Measurements from ENCODE around the gene FH.

FH gene
- 15.9 to 27.7 (median 24.4) reads per million in 4 donors for total RNA-seq

DNA sequence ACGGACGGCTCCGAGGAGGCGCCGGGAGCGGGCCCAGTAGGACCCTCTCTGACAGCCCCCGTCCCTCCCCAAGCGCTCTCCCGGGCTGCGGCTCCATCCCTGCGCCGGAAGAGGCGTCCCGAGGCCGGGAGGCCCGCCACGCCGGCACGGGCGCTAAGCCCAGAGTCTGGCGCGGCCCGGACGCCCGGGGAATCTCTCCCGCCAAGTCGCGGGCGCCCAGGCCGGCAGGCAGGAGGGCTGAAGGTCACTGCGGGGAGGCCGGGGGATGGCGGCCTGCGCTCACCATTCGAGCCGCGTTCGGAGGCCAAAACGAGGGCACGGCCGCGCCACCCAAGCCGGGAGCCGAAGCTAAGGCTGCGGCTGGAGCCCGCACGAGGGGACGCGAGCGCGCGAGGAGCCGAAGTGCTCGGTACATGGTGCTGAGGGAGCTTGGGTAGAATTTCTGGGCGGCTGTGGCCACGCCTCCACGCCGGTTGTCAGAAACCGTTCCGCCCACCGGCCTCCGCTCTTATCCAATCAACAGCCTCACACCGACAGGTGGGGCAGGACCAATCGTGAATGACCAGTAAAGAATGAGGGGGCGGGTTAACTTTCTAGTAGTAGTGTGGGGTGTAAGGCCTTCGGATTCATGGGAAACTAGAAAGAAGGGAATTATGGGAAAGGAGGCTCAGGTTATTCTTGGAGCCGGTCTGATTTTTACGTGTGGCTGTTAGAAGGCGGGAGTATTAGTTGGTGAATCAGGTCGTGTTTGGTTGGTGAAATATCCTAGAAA lies at the start of gene FH:
TSS of gene FH (minus strand) at position 448 of the 772 bp plus-strand sequence. CDS start at position 415, 33 bp downstream.
- DNase-seq, result peak; percentile 82 to 95 (median 89)

DNA sequence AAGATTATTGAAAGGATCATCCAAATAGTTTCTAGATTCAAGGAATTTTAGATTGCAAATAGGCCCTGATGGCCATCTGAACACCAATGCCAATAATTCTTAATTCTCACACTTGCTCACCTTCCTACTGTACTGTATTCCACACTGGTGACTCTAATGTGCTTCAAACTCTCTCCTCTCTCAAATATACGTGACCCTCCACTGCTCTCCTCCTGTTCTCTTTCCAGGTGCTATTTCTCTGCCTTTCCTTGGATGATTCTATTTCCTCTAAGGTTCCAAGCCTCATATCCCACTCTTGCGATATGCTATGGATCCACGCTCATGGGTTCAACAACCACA lies 41.3 kb upstream of the FH start:
- DNase-seq, result no peak

DNA sequence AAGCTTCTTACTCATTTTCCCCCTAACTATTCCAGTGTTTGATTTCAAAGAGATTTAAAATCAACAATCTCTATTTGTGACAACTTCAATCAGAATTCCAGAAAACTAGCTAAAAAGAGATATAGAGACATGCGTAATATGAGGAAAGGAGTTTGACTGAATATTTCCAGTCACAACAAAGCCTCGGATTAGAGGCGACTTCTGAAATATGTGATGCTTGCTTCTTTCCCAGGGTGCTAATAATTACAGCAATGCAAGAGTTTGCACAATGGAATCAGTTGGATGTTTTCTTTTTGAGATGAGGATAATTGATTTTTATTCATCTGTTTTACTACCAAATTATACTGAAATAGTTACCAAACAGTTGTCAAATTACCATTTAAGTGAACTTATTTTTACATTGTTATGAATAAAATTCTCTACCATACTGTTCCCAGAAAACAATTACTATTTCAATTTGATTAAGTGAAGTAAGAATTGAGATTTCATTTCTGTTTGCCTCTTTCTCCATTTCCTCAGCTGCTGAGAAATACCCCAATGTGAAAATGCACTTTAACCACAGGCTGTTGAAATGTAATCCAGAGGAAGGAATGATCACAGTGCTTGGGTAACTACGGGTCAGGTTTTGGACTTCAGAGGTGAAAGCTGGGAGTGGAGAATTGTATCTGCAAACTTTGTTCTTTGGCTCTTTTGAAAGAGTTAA lies 40.7 kb upstream of the FH start:
- no peak for DNase-seq

DNA sequence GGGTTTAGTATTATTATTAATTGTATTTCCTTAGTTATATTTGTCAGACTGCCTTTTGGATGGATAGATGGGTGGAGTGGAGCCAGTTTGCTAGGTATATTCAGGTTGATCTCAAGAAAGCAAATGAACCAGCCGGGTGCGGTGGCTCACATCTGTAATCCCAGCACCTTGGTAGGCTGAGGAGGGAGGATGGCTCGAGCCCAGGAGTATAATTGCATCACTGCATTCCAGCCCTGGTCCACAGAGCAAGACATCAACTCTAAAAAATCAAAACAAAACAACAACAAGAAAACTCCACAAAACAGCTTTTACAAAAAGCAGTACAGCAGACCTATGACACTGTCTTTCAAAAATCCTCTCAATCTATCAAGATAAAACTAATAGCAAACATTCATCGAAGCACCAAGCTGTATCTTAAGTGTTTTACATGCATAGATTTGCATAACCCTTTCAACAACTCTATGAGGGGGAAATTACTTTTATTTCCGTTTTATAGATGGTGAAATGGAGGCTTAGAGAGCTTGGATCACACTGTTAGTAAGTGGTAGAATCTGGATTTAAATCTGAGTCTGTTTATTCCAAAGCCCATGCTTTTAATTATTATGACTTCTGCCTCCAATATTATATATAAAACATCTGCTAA lies 38.1 kb upstream of the FH start:
- DNase-seq, result no peak

DNA sequence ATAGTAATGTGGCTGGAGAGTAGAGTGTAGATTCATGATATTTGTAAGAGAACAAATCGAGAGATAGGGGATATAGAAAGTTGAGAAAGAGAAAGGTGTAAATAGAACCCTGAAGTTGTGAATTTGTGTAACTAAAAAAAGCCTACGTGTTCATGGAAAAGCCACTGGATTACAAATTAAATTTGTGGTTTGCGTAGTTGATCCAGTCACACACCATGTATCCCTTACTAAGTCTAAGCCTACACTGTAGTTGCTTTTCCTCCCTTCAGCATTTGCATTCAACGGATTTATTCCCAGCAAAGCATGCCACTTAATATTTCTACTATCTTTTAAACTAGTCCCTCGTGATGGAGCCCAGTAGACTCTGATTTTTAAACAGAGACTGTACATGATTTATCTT lies 37.5 kb upstream of the FH start:
- DNase-seq, result no peak

DNA sequence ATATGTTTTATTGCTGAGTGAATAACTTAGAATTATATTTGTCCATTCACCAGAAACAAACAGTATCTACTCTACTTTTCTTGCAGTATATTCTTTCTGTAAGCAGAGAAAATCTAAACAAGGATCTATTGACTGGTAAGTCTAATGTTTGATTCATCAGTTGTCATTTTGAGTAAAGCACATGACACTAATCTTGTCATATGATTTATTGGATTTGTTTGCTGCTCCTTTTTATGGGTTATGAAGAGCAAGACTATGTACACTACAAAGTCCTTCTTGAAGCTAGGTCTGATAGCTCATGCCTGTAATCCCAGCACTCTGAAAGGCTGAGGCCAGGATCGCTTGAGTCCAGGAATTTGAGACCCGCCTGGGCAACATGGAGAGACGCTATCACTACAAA lies 36.0 kb upstream of the FH start:
- DNase-seq, result no peak

DNA sequence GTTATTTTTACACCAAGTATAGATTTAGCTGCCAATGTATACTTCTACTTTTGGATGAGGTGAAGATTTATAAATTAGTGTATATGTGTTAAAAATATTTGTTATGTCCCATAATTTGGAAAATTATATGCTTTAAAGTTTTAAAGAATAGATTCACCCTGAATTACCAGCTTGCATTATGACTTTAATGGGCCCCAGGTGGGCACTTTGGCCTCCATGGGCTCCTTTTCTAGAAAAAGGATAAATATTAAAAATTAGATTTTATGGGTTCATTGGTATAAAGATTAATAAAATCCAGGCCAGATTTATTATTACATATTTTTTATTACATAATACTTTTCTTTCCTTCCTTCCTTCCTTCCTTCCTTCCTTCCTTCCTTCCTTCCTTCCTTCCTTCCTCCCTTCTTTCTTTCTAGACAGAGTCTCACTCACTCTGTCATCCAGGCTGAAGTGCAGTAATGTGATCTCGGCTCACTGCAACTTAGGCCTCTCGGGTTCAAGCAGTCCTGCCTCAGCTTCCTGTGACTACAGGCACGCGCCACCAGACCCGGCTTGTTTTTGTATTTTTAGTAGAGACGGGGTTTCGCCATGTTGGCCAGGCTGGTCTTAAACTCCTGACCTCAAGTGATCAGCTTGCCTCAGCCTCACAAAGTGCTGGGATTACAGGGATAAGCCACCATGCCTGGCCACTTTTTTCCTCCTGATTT lies 34.5 kb upstream of the FH start:
- no peak for DNase-seq

DNA sequence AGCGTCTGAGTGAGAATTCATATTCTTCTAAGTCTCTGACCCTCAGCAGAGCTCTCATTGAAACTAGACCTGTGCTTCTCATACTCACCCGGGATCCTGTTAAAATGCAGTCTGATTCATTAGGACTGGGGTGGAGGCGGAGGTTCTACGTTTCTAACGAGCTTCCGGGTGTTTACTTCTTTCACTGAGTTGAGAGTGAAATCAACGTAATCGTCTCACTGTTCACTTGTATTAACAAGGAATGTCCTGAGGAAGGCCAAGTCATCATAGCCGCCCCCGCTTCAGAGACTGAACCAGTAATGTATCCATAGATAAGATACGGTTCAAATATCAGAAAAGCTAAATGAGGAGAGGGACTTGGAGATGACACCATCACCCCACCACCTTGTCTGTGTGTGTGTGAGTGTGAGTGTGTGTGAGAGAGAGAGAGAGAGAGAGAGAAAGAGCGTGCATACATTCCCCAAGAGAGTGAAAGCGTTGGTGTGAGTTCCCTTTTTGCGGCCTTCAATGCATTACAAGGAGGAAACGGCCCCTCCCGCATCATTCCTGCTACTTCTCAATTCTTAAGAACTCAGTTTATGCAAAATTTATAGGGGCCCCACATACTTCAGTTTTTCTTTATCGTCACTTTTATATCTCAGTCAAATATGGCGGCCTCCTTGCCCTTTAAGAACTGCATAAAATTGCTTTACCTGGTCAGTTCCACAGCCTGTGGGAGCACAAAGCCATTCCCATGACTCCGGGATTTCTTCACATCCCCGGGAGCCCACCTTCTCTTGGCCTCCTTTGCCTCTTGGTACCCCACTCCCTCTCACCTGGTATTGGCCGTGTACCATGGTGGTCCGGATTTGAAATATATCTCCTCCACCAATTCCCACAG lies 32.4 kb upstream of the FH start:
- peak in 2 of 5 donors; percentile 6 to 54 for DNase-seq

DNA sequence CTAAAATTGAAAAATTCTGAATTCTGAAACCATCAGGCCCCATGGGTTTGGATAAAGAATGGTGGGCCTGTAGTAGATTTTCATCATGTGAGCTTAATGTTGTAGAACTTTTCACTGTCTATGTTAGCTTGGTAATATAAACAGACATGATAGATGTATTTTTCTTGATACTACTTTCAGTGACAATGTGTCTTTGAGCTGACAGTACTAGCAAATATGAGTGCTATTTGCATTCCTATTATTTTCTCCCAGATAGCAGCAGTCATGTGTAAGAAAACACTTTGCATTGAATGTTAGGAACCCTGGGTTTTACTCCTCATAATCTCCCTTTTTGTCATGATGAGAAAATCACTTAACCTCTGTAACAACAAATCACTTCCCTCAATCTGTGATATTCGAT lies 30.8 kb upstream of the FH start:
- DNase-seq, result no peak

DNA sequence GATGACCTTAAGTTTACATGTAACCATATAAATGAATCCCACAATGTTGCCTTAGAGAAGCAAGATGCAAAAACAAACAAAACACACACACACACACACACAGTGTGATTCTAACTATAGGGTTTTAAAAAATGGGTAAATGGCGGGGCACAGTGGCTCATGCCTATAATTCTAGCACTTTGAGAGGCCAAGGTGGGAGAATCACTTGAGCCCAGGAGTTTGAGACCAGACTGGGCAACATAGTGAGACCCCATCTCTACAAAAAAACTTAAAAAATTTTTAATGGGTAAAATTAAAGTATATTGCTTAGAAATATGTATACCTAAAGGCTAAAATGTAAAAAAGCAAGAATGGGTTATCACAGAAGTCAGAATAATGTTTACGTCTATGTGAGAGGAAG lies 28.5 kb upstream of the FH start:
- no peak for DNase-seq

DNA sequence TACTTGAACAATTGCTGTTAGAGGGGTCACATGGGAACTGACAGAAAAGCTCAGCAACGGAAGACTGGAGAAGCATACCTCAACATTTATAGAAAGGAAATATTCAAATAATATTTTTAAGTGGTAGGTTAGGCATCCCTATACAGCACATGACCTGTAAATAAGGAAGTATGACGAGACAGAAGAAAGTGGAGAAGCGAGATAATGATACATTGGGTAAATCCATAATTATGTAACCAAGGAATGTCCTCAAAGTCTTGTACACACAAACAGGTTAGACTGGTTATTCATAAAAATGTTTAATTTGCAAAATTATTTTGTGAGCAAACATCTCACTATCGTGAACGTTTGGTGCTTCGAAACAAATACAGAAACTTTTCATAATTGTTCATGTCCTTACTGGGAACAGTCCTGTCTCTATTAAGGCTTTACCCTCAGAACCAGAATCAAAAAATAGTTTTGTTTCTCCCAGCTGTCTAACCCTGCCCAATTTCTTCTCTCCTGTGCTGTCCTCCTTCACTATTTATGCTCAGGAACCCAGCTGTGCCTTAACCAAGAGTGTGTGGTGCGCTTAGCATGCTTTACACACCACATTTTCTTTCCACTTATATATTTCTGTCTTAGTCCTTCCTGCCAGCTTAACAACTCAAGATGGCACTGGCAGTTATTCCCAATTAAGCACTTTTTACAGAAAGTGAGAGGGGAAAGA lies 22.8 kb upstream of the FH start:
- DNase-seq, result no peak

DNA sequence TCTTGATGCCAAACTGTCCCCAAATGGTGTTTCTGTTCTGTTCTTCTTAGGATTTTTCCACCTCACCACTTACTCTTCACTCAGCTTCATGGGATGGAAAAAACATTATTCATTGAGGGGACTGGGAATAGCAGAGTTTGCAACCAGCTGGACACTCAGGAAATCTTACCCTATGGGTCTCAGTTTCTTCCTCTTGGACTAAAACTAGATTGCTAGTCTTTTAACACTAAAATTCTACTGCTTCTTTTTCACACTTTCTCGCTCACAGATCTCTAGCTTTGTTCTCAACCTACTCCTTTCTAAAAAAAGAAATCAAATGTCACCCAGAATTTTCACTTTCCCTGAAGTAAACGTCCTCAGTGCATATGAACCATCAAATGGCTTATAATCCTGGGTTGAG lies 17.4 kb upstream of the FH start:
- no peak for DNase-seq

DNA sequence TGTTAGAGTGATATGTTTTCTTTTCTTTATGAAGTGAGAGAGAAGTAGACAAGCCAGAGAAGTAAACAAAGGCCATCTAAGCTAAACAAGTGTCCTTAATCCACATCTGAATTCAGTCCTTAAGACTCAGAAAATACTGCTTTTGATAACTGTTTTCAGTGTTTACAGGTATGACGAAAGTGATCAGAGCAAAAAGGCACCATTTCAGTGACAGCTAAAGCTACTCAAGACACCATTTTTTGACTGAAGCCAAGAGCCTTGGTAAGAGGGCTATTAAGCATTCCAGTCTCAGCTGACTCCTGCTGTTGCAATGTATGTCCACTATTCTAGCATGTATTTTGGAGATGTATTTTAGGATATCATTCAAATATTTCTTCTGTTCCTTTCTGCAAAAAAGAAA lies 16.7 kb upstream of the FH start:
- DNase-seq, result no peak

DNA sequence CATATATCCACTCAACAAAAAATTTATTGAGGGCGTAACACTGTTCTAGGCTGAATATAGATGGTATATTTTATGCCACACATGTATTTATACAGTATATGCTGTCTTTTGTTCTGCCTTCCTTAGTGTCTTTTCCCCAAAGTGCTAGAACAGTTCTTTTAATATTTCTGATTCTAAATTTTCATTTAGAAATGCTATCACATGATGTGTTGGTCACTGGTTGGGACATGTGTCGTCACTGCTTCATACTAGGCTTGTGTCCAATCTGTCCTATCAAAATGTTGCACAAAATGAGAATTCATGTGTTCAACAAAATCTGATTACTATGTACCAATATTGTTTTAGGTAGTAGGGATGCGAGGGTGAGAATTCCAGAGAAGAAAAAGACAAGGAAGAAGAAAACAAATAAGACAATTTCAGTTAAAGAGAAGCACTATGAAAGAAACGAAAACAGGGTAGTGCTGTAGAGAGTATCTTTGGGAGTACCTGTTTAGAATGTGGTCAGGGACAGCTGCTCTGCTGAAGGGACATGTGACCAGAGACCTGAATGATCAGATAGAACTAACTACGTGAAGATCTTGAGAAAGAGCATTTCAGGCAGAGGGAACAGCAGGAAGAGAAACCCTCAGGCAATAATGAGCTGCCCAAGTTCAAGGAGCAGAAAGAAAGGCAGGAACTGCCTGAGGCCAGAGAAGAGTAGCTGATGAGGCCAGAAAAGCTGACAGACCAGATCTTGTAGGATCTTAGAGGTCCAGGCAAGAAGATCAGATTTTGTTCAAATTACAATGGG lies 14.0 kb upstream of the FH start:
- no peak for DNase-seq

DNA sequence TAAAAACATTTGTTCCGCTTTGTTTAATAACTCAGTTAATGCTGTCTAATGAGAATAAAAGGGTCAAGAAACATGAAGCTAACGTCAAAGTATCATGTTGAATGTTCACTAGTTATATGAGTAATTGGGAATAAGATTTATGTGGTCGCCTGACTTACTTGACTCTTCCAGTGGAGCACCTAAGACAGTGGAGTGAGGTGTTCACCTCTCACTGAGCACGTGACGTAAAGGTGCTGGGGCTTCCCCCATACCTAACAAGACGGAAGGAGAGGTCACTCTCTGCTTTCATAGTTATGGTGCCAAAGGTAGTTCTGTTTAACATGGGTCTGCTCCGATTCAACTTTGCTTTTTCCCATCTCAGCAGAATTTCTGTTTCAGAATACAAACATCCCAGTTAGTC lies 13.3 kb upstream of the FH start:
- DNase-seq, result no peak

DNA sequence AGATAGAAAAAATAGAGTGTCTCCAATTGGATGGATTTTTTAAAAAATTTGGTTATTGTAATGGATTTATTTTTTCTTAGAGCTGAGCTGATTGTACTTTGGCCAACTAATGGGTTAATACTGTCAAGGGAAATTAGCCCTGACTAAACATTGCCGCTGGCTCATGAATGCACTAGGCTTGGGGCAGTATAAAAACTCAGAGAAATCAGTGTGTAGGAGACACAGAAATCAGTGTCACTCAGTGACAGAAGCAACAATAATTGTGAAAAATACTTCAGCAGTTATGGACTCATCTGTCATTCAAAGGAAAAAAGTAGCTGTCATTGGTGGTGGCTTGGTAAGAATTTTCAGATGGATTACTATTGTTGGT lies 12.6 kb upstream of the FH start, which contains the start of gene KMO:
TSS of gene KMO (plus strand) at position 217 of the 370 bp plus-strand sequence. CDS start at position 284, 67 bp downstream.
- peak in 1 of 5 donors; percentile 8 for DNase-seq

DNA sequence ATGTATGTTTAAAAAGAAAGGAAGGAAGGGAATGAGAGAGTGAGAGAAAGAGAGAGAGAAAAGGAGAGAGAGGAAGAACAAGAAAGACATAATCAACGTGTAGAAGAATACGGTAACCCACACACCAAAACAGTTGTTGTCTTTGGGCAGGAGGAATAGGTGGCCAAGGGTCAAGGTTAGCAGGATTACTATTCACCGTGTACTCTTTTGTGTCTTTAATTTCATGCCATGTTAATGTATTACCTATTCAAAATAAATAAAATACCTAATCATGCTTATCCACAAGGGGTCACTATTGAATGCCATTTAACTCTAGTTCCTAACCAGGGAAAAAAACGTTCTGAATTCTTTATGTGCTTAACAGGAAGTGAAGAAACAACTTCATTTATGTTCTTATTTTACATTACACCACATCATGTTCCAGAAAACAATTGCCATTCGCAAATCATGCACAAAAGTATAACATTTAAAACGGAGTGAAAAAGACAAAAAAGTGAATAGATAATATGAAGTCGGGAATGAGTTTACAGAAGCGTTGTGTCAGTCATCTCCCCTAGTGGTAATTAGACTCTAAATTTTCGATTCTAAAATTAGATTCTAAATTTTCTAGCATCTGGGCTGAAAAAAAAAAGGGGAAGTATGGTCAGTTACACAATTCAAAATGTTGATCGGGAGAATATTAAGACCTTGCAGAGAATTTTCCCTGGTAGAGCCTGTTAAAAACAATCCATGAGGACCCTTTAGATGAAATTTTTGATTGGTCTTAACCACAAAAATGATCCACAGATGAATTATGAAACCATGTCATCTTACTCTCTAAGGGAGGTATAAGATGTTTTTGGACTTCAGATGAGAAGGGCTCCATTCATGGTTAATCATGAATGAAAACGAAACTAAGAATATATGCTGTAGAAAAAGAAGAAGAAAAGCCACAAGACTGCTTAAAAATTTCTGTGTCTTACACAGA lies 11.9 kb upstream of the FH start:
- DNase-seq, result peak in 1 of 5 donors; percentile 73

DNA sequence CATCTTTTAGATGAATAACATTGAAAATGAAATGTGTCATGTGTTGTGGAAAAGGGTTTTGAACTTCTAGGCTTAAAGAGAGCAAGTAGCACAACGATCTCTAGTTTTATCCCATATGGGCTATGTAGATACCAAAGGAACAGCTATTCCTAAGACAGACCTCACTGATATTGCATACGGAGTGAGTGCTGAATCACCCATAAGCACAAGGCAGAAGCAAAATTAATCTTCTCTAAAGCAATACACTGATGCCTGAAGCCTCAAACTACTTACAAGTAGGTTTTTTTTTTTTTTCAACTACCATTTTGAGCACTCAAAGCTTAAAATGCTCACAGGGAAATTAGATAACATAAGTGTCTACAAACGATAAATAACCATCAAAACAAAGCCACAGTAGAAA lies 7.6 kb upstream of the FH start:
- no peak for DNase-seq

DNA sequence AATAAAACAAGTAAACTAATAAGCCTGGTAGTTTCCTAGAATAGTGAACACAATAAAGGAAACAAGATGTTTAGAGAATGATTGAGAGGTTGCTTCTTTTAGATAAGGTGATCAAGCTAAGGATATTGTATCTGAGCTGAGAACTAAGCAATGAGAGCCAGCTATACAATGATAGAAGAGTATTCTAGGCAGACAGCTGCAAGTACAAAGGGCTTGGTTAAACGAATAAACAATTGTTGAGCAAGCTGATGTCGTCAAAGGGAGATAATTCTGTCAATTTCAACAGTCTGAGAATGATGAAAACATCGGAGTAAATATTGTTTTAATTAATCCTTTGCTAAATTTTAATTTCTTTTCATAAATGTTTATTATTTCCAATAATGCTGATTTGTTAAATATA lies 5.5 kb upstream of the FH start:
- DNase-seq, result no peak
